C4-2B (cell line): Measurements from ENCODE around the gene NPS.

Experiments
- ZFX ChIP-seq: fragments of 450-650 bp; IDR thresholded peaks from 2 replicates; pipeline ENCODE4 v1.6.1; 2017
- TF ChIP-seq, protein P1 (sequence below): fragments of 450-650 bp; conservative IDR thresholded peaks from 2 replicates; pipeline ENCODE4 v1.5.1; 2017; ENCODE audit warnings: mild to moderate bottlenecking

DNA sequence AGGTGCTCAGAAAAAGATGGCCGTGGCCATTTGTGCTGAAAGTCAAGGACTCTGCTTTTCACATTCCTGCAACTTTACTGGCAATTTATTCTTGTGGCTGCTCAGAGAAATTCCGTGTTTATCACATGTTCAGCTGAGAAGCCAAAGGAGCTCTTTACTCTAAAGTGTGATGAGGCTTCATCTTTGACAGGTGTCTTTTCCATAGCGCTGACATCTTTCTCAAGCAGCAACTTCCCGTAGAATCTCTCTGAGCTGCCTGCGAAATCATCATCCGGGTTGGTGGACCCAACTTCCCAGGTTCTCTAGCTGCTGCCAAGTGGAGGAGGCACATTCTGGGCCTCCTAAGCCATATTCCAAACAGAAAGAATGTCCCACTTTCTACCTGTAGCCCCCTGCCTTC is 16.9 kb upstream of the NPS start:
- TF ChIP-seq, protein P1, sequence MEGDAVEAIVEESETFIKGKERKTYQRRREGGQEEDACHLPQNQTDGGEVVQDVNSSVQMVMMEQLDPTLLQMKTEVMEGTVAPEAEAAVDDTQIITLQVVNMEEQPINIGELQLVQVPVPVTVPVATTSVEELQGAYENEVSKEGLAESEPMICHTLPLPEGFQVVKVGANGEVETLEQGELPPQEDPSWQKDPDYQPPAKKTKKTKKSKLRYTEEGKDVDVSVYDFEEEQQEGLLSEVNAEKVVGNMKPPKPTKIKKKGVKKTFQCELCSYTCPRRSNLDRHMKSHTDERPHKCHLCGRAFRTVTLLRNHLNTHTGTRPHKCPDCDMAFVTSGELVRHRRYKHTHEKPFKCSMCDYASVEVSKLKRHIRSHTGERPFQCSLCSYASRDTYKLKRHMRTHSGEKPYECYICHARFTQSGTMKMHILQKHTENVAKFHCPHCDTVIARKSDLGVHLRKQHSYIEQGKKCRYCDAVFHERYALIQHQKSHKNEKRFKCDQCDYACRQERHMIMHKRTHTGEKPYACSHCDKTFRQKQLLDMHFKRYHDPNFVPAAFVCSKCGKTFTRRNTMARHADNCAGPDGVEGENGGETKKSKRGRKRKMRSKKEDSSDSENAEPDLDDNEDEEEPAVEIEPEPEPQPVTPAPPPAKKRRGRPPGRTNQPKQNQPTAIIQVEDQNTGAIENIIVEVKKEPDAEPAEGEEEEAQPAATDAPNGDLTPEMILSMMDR: no peak
- no peak for TF ChIP-seq ZFX
